Body of pancreas (tissue), 4 donors: ENCODE results near the gene GRID1.

ENCODE experiments used
- POLR2A ChIP-seq, 3 donors: fragments of 450-650 bp; IDR thresholded peaks; one replicate each; pipeline ENCODE4 v1.6.1; 2016; ENCODE audit warnings: antibody characterized with exemption in 3 of 3, mild to moderate bottlenecking in 2 of 3
- TF ChIP-seq, protein P1 (sequence below), 7 experiments: fragments of 450-650 bp in 4 of 7; fragments of 200-600 bp in 3 of 7; sonication (generic) in 3 of 7; IDR thresholded peaks; one replicate each; pipeline ENCODE4 v1.5.1; 2016 to 2019; ENCODE audit warnings: antibody characterized with exemption in 7 of 7

DNA sequence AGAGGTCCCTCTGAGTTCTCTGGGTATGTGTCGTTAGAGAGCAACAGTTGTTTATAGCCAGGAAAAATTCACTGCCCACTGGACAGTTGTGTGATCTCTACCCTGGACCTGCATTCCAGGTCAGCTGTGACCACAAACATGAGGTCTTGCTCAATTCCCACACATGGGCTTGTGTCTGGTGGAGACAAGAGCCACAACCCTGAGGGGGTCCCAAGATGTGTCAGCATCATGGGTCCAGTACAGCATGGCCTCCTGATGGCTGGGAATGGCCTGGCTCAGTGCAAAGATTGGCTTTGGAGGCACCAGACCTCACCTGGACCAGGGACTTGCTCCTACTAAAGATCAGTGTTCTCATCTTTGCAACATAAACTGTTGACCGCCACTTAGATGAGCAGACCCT lies 751.6 kb downstream of the GRID1 start:
- TF ChIP-seq, protein P1, sequence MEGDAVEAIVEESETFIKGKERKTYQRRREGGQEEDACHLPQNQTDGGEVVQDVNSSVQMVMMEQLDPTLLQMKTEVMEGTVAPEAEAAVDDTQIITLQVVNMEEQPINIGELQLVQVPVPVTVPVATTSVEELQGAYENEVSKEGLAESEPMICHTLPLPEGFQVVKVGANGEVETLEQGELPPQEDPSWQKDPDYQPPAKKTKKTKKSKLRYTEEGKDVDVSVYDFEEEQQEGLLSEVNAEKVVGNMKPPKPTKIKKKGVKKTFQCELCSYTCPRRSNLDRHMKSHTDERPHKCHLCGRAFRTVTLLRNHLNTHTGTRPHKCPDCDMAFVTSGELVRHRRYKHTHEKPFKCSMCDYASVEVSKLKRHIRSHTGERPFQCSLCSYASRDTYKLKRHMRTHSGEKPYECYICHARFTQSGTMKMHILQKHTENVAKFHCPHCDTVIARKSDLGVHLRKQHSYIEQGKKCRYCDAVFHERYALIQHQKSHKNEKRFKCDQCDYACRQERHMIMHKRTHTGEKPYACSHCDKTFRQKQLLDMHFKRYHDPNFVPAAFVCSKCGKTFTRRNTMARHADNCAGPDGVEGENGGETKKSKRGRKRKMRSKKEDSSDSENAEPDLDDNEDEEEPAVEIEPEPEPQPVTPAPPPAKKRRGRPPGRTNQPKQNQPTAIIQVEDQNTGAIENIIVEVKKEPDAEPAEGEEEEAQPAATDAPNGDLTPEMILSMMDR (IDR thresholded peaks at IDR 0.05): no peak
- no peak for TF ChIP-seq POLR2A (IDR thresholded peaks at IDR 0.05)
